ENCODE data around the gene FNDC1.

FNDC1 gene

GRCh38 chr6:159213405-159213804 is 44.2 kb downstream of the FNDC1 start:
- TF ChIP-seq CTCF (IDR thresholded peaks at IDR 0.05) = no peak

GRCh38 chr6:159214281-159214680 is 45.1 kb downstream of the FNDC1 start:
- TF ChIP-seq CTCF (IDR thresholded peaks at IDR 0.05) = no peak

- TF ChIP-seq CTCF (IDR thresholded peaks at IDR 0.05) = 0 out of 2 replicates have a peak, but pooled peaks have one; percentile 26
These were observed 48.5 kb downstream of the FNDC1 start for GRCh38 chr6:159217595-159218275.

GRCh38 chr6:159220093-159220492 is 50.9 kb downstream of the FNDC1 start:
- TF ChIP-seq CTCF (IDR thresholded peaks at IDR 0.05) = no peak

- no peak for TF ChIP-seq CTCF (IDR thresholded peaks at IDR 0.05)
These were observed 52.4 kb downstream of the FNDC1 start for GRCh38 chr6:159221486-159222170.

GRCh38 chr6:159224452-159224851 is 55.3 kb downstream of the FNDC1 start:
- TF ChIP-seq CTCF (IDR thresholded peaks at IDR 0.05) = no peak

- TF ChIP-seq CTCF (IDR thresholded peaks at IDR 0.05) = no peak
These were observed 60.5 kb downstream of the FNDC1 start for GRCh38 chr6:159229651-159230051.

Data from LNCAP (cell line).